ENCODE data around the gene ANO1.

DNA sequence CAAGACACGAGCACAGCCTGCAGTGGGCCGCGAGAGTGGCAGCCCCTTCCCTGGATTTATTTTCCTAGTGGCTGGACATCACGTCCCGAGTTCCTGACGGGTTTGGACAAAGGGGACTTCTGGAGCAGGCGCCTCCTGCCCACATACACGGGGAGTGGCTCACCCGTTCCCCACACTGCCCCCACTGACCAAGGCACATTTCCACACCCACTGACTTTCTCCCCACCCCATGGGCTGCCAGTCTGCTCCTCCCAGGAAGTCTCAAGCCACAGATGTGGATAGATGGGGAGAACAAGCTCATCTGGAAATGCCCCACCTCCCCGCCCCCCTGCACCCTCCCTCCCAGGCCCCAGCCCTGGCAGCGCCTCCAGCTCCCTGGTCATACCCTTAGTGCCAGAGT lies 91.0 kb downstream of the ANO1 start:
- TF ChIP-seq CTCF (IDR thresholded peaks at IDR 0.05; ENCODE audit: low read length) = no peak
- no peak for TF ChIP-seq EZH2 (optimal IDR thresholded peaks at IDR 0.05; ENCODE audit: low read depth, low read length)
- no peak for TF ChIP-seq EZH2phosphoT487 (IDR thresholded peaks at IDR 0.05; ENCODE audit: low read length)
